WTC11 (cell line): ENCODE results near the gene SETD2. TPM values are rescaled to one million over a fixed set of nuclear protein-coding genes. Genes with fewer than 3 reads are reported as not detected.

ENCODE experiments used
- ATAC-seq: fragments of 200-7000 bp; cut with Tn5 transposase; 2 replicates; pipeline ENCODE4 v1.10.0; 2021; ENCODE audit warnings: mild to moderate bottlenecking, moderate library complexity
- CTCF ChIA-PET: fragments of 300-600 bp; sonication (Branson Sonifier 250); formaldehyde crosslinking; loops from one replicate; lab custom pipeline; 2021; ENCODE audit warnings: antibody characterized with exemption; lab: Charles Lee
- POLR2A ChIA-PET: fragments of 350-600 bp; sonication (Branson Sonifier 250); formaldehyde crosslinking; loops from one replicate; lab custom pipeline; 2021; ENCODE audit warnings: antibody characterized with exemption; lab: Charles Lee
- DNase-seq: peaks from one replicate; pipeline ENCODE4 v3.0.0; 2021; ENCODE audit warnings: low spot score
- H3K27ac Mint-ChIP-seq: 2 replicates; pipeline ENCODE4 v1.8.0; 2021; ENCODE audit warnings: mixed read lengths
- H3K27me3 Mint-ChIP-seq: 2 replicates; pipeline ENCODE4 v1.8.0; 2021; ENCODE audit warnings: low read depth, mild to moderate bottlenecking, moderate library complexity, mixed read lengths
- H3K36me3 Mint-ChIP-seq: 2 replicates; pipeline ENCODE4 v1.8.0; 2021; ENCODE audit warnings: mixed read lengths
- H3K4me1 Mint-ChIP-seq: 2 replicates; pipeline ENCODE4 v1.8.0; 2022; ENCODE audit warnings: mixed read lengths
- H3K4me3 Mint-ChIP-seq: 2 replicates; pipeline ENCODE4 v1.8.0; 2021; ENCODE audit warnings: mild to moderate bottlenecking, moderate library complexity, mixed read lengths
- H3K9me3 Mint-ChIP-seq: 2 replicates; pipeline ENCODE4 v1.8.0; 2021; ENCODE audit warnings: mixed read lengths
- AFF4 ChIP-seq: sonication (generic); formaldehyde crosslinking; IDR thresholded peaks from 2 replicates; pipeline ENCODE4 v1.8.1; 2023; ENCODE audit warnings: mild to moderate bottlenecking, missing genetic modification reagents, borderline replicate concordance
- ATF1 ChIP-seq: sonication (generic); formaldehyde crosslinking; IDR thresholded peaks from 2 replicates; pipeline ENCODE4 v1.8.1; 2023; ENCODE audit warnings: mild to moderate bottlenecking, moderate library complexity, missing genetic modification reagents
- CREM ChIP-seq: sonication (generic); formaldehyde crosslinking; IDR thresholded peaks from 2 replicates; pipeline ENCODE4 v1.8.1; 2022; ENCODE audit warnings: mild to moderate bottlenecking, missing genetic modification reagents, moderate library complexity
- ELF4 ChIP-seq: sonication (generic); formaldehyde crosslinking; IDR thresholded peaks from 2 replicates; pipeline ENCODE4 v1.8.1; 2022; ENCODE audit warnings: low read depth, mild to moderate bottlenecking, moderate library complexity, missing genetic modification reagents
- EMX1 ChIP-seq: fragments of 250-450 bp; sonication (Bioruptor Pico); IDR thresholded peaks from 2 replicates; pipeline ENCODE4 v1.8.0; 2021; ENCODE audit warnings: mild to moderate bottlenecking
- ETV6 ChIP-seq: sonication (generic); formaldehyde crosslinking; IDR thresholded peaks from 2 replicates; pipeline ENCODE4 v1.8.1; 2022; ENCODE audit warnings: mild to moderate bottlenecking, missing genetic modification reagents
- FOXK1 ChIP-seq: sonication (generic); formaldehyde crosslinking; IDR thresholded peaks from 2 replicates; pipeline ENCODE4 v1.8.0; 2022; ENCODE audit warnings: mild to moderate bottlenecking, moderate library complexity, missing genetic modification reagents
- FOXP4 ChIP-seq: sonication (generic); formaldehyde crosslinking; IDR thresholded peaks from 2 replicates; pipeline ENCODE4 v1.8.0; 2022; ENCODE audit warnings: mild to moderate bottlenecking, missing genetic modification reagents
- GTF2I ChIP-seq: fragments of 250-450 bp; sonication (Bioruptor Pico); conservative IDR thresholded peaks from 2 replicates; pipeline ENCODE4 v1.4.0; 2021; ENCODE audit warnings: mild to moderate bottlenecking
- IRF2 ChIP-seq: sonication (generic); formaldehyde crosslinking; IDR thresholded peaks from 2 replicates; pipeline ENCODE4 v1.8.0; 2022; ENCODE audit warnings: low read depth, missing genetic modification reagents, borderline replicate concordance
- PREB ChIP-seq: sonication (generic); formaldehyde crosslinking; IDR thresholded peaks from 2 replicates; pipeline ENCODE4 v1.8.1; 2022; ENCODE audit warnings: mild to moderate bottlenecking, missing genetic modification reagents, moderate library complexity, borderline replicate concordance
- PRRX2 ChIP-seq: fragments of 250-450 bp; sonication (Bioruptor Pico); IDR thresholded peaks from 2 replicates; pipeline ENCODE4 v1.8.0; 2021; ENCODE audit warnings: mild to moderate bottlenecking
- SMAD3 ChIP-seq: sonication (generic); formaldehyde crosslinking; IDR thresholded peaks from 2 replicates; pipeline ENCODE4 v1.8.0; 2022; ENCODE audit warnings: missing genetic modification reagents, mild to moderate bottlenecking, borderline replicate concordance
- TEAD4 ChIP-seq: sonication (generic); formaldehyde crosslinking; IDR thresholded peaks from 2 replicates; pipeline ENCODE4 v1.8.0; 2022; ENCODE audit warnings: mild to moderate bottlenecking, missing genetic modification reagents
- ZNF138 ChIP-seq: sonication (generic); formaldehyde crosslinking; conservative IDR thresholded peaks from 2 replicates; pipeline ENCODE4 v1.8.1; 2022; ENCODE audit warnings: mild to moderate bottlenecking, moderate library complexity, missing genetic modification reagents
- ZNF671 ChIP-seq: fragments of 250-450 bp; sonication (Bioruptor Pico); IDR thresholded peaks from 2 replicates; pipeline ENCODE4 v1.8.0; 2021; ENCODE audit warnings: mild to moderate bottlenecking
- total RNA-seq: library from RNA; stranded (reverse); gene quantifications from 3 replicates; pipeline ENCODE4 v1.2.3, GENCODE V29; 2021

SETD2 gene
- total RNA-seq, 1 experiment from 2014 or later, result 39.8 TPM

- TF ChIP-seq ELF4, result no peak
- no peak for TF ChIP-seq EMX1 (CRISPR knock-in tag)
- no peak for TF ChIP-seq ZNF138 (CRISPR knock-in tag)
- TF ChIP-seq PREB (CRISPR knock-in tag), result no peak
- no peak for TF ChIP-seq ZNF671 (CRISPR knock-in tag)
Observed at GRCh38 chr3:46991406-46992165, 172.3 kb downstream of the SETD2 start (continued).

GRCh38 chr3:46990573-46991374, 173.1 kb downstream of the SETD2 start:
- Mint-ChIP-seq H3K27me3 (no peaks in the 10 kb centered on the region), H3K9me3 (no peaks in the 10 kb centered on the region), H3K4me3 (no peak overlapping the region), H3K36me3 (peaks cover 7% of the 10 kb centered on the region; the same call in 1 of the 2 replicates), H3K4me1 (peaks cover 32% of the 10 kb centered on the region), H3K27ac (no peak overlapping the region)
- CTCF ChIA-PET, result no interaction called here
- TF ChIP-seq IRF2 (CRISPR knock-in tag) (no peak), ATF1 (CRISPR knock-in tag) (no peak), PRRX2 (CRISPR knock-in tag) (no peak), TEAD4 (CRISPR knock-in tag) (no peak), AFF4 (CRISPR knock-in tag) (no peak), ETV6 (CRISPR knock-in tag) (no peak), CREM (CRISPR knock-in tag) (no peak), FOXP4 (no peak), SMAD3 (CRISPR knock-in tag) (no peak), FOXK1 (CRISPR knock-in tag) (no peak), ZNF671 (CRISPR knock-in tag) (no peak), GTF2I (CRISPR knock-in tag) (no peak)
- POLR2A ChIA-PET, result no interaction called here
- ATAC-seq (no peak), DNase-seq (no peak)
